Vagina (tissue), 2 donors: Measurements from ENCODE around the gene RANGAP1. TPM values are rescaled to one million over a fixed set of nuclear protein-coding genes. Genes with fewer than 3 reads are reported as not detected.

Source experiments
- microRNA-seq: library from miRNA; unstranded; fragments of <30 nt; microRNA quantifications from one replicate; pipeline ENCODE4, GENCODE V29; 2017; ENCODE audit warnings: borderline number of aligned reads, borderline replicate concordance
- small RNA-seq: library from RNA; depleted of rRNA; stranded (forward); fragments of <200 nt; gene quantifications from one replicate; pipeline ENCODE3, GENCODE V24; 2016
- total RNA-seq: library from RNA; depleted of rRNA; stranded (reverse); fragments of >200 nt; gene quantifications from one replicate; pipeline ENCODE4 v1.2.3, GENCODE V29; 2016

Gene RANGAP1
- total RNA-seq, 1 donor from 2014 or later, result 45.7 TPM

Small RNA genes lying within 50 kb of the gene (microRNA-seq; reads per million reads assigned to microRNA genes)
- gene MIR6889, result not detected

Small RNA genes lying within 50 kb of the gene (small RNA-seq; reads per million reads assigned to genes)
- not detected for gene MIR6889

Other genes starting within 250 kb of the RANGAP1 start
- 99.9 TPM for gene EP300, start 193.6 kb downstream of the RANGAP1 start, total RNA-seq
- 11.8 TPM for gene L3MBTL2, start 80.9 kb downstream of the RANGAP1 start, total RNA-seq
- gene CHADL, start 45.3 kb downstream of the RANGAP1 start, total RNA-seq, result 3.7 TPM
- 28.2 TPM for gene ZC3H7B, start 15.3 kb upstream of the RANGAP1 start, total RNA-seq
- gene TEF, start 95.8 kb upstream of the RANGAP1 start, total RNA-seq, result 12.0 TPM
- gene TOB2, start 160.6 kb upstream of the RANGAP1 start, total RNA-seq, result 34.9 TPM
- 35.4 TPM for gene PHF5A, start 182.5 kb upstream of the RANGAP1 start, total RNA-seq
- 78.6 TPM for gene ACO2, start 182.9 kb upstream of the RANGAP1 start, total RNA-seq